NK-92 treated with Interleukin-12 subunit alpha and Interleukin-12 subunit beta, amount 100 ng/mL, for 24 hours (cell line): ENCODE measurements around the gene PSKH1.

Experiments used
- DNase-seq: peaks from one replicate; lab custom pipeline; 2025; lab: John Stamatoyannopoulos, UW

PSKH1 gene

DNA sequence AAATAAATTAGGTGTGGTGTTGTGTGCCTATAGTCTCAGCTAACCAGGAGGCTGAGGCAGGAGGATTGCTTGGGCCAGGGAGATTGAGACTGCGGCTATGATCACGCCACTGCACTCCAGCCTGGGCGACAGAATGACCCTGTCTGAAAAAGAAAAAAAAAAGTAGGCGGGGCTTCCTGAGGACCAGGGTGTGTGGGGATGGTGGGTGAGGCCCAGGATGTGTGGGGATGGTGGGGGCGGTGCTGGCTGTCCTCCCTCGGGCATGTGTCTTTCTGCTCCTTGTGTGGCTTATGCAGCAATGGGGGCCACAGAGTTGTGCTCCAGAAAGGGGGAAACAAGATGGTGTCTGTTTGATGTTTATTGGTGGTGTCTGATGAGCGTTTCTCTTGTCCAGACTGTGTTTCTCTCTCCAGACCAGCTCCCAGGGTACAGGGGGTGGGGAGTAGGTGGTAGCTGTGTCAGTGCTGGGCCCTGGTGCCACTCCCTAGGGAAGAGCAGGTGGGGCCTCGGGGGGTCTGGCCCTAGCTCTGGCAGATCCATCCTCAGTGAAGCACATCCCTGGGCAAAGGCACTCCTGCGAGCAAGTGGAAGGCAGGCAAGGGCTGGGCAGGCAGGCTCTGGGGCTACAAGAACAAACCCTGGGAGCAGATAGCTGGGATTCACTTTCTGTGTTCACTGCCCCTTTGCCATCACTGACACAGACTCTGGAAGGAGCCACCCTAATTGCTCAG, 48.6 kb downstream of the PSKH1 start:
- no peak for DNase-seq

DNA sequence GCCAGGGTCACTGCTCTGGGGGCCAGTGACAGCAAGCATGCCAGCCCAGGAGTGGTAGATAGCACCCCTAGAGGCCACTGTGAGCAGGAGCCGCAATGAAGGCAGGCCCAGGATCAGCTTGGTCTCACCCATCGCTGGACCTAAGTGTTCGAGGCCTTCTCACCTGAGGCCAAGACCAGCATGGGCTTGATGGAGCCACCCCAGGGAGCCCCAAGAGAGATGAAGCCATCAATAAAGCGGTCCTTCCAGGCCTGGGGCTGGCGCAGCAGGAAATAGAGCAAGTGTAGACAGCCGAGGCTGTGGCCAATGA, 49.1 kb downstream of the PSKH1 start:
- DNase-seq: no peak

DNA sequence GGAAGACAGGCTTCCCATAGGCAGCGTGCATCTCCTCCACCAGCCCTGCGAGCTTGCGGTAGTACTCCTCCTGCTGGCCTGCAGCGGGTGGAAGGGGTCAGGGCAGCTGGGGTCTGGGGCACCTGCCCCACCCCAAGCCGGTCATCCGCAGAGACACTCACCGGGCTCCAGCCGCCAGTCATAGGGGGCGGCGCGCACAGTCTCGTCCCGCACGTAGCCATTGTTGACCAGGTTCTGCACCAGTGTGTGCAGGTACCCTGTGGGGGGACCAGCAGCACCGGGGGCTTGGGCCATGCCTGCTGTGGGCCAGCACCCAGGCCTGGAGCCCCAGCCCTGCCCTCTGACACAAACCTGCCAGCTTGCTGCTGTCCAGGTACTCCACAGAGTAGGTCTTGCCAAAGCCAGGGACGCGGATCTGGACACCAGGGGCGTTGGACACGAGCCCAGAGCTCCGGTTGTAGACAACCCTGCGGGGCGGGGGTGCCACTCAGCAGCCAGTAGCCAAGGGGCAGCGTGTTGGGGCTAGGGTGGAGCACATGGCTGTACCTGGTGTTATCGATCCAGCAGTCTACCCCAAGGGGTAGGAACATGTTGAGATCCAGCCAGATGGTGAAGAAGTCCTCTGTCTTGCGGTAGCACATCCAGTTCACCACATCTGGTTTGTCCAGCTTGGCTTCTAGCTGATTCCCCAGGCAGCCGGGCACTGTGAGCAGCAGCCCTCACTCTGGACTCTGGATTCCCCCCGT, 49.6 kb downstream of the PSKH1 start:
- DNase-seq: no peak

DNA sequence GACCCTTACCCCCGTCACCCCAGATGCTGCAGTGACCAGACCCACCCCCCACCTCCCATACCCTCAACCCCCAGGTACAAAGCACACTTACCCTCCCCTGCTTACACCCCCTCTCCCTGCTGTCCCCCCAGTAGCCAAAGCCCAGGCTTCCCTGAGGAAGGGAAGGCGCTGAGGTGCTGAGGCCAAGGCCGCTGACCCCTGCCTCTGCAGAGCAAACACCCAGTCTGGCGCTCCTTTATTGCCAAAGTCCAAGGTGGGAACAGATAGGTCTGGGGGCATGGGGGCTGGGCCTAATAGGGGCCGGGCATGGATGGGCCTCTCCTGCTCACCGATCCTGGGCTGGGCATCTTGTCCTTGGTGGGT, 50.2 kb downstream of the PSKH1 start:
- no peak for DNase-seq

DNA sequence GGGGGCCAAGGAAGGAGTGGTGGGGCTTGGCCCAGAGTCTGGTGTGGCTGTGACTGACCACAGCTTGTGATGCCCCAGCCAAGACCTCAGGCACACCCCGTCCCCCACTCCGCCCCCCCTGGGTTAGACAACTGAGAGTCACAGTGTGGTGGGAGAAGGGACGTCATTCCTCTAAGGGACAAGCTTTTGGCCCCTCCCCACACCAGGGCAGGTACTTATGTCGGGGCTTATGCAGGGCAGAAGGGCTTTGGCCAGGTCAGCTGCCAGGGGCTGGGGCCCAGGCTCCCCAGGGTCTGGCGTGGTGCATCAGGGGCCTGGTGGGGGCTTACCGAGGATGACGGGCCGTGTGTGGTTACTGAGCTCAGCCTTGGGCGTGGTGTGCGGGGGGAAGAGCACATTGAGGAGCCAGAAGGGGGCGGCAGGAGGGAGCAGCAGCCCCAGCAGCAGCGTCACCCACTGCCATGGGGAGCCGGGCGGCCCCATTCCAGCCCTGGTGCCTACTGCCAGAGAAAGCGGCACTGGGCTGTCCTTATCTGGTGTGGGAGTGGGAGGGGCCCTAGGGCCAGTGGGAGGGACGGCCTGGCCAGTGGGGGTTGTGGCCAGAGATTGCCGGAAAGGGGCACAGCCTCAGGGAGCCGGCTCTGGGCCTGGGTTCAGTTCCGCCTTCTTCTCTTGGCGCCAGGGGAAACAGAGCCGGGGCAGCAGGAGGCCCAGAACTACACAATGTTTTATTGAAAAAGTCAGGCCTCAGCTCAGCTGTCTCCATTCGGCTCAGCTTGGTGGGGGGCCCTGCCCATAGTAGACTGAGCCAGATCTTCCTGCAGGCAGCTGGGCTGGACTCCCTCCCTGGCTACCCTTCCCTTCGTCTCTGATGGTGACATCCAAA, 50.8 kb downstream of the PSKH1 start, which contains the start of gene LCAT:
LCAT (minus strand) TSS at position 502 of the 886 bp plus-strand sequence; CDS start at position 483, 19 bp downstream.
- no peak for DNase-seq

DNA sequence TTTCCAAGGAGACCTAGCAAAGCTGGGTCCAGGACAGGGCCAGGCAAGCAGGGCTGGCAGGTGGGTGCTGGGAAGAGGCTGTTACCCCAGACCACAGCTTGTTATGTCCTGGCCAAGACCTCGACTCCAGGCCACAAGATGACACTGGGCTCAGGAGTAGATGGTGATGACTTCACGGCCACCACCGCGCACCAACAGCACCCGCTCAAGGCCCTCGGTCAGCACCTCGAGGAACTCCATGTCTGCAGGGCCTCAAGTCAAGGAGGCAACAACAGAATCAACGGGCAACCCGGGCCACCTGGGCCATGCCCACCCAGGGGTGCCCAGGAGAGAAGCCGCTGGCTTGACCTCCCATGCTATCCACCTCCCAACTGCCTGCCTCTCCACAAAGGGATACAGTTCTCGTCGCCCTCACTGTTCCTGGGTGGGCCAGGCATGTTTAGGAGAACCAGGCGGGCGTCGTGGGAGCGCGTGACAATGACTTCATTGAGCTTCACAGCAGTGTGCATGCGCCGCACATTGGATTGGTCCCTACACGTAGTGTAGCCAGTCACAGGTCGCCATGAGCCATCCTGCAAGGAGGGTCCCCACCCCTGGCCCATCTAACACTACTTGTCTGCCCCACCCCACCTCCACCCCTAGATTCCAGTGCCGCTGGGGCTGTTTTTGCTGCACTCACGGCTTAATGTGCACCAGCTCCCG, 51.8 kb downstream of the PSKH1 start:
- no peak for DNase-seq

DNA sequence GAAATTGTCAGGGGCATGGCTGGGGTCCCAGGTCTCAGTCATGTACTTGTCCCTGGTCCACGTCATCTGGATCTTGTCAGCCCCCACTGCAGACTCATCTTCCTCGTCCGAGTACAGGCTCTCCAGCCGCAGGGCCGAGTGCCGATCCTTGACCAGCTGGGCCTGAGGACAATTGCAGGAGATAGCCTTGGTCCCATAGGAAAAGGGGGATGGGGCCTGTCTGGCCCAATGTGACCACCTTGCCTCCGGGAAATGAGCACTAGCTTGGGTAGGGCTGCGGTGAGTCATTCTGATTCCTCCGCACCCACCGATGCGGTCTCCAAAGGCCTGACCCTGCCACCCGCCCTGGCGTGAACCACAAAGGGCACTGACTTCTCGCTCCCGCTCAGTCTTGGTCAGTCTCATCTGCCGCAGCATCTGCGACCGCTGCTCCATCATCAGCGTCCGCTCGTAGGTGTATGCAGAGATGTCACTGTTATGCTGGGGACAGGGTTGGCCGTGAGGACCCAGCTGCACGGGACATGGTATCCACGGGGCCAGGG, 52.4 kb downstream of the PSKH1 start:
- DNase-seq: no peak

DNA sequence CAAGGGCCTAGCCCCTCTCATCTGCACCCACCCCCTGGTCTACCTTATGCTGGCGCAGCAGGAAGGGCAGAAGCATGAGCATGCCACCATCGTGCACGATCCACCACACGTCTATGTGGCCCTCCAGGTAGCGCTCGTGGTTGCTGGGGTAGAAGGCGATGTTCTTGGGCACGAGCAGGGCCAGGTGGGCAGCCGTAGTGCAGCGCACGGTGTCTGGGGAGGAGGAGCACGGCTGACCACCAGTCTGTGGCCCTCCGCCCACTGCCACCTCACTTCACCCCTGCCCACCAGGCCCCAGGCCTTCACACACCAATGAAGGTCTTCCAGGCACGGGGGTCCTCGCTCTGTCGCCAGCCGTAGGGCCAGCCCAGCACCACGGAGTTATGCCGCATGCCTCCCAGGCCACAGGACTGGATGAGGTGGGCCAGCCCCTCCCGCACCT, 53.1 kb downstream of the PSKH1 start:
- no peak for DNase-seq

DNA sequence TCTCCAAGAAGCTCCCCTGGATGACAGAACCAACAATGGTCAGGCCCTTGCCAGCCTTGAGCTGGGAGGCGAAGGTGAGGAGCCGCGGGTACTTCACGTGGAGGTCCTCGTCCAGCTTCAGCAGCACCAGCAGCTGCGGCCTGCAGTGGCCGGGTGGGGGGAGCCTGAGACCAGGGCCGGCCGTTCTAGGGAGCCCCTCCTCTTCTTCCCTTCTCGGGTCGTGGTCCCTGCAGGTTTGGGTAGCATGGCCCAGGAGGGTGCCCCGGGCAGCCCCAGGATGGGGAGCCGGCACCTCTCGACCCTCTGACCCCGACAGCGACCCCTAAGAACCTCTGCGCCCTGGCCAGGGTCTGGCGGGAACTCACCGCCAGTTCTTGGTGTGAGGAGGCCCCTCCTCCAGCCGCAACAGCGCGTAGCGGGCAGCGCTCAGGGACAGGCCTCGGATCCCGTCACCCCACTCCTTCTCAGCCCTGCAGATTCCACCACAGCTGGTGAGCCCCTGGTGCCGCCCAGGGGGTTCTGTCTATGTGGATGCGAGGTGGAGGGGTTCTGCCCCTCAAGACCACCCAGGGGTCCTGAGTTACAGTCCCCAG, 54.0 kb downstream of the PSKH1 start:
- no peak for DNase-seq

DNA sequence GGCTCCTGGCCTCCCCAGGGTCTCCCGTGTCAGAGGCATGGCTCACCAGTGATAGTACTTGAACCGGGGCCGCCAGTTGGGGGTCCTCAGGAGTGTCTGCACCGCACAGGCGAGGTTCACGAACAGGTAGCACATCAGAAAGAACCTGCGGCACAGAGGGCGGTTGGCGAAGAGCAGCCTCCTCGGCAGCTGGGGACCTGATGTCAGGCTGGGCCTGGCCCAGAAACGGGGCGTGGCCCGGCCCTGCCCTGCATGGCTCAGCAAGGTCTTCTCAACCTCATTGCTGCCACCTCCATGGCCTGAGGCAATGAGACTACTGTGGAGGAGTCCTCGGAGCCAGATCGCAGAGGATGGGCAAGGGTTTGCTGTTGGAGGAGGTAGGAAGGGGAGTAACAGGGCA, 55.0 kb downstream of the PSKH1 start:
- no peak for DNase-seq

DNA sequence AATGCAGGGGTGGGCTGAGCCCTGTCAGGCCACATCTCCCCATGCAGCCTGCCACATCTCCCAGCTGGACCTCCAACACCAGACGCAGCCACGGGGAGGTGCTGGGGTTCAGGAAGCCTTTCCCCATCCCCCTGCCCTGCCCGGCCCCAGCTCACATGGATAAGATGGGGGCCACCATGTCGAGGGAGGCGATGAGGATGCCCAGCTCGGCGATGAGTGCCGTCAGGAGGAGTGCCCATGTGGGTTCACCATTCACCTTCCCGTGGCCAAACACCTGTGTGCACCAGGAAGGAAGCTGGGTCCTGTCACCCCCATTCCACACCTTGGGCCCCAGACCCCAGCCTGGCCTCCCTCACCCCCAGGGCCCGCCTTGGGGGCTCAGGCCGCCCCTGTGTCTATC, 56.6 kb downstream of the PSKH1 start:
- no peak for DNase-seq

DNA sequence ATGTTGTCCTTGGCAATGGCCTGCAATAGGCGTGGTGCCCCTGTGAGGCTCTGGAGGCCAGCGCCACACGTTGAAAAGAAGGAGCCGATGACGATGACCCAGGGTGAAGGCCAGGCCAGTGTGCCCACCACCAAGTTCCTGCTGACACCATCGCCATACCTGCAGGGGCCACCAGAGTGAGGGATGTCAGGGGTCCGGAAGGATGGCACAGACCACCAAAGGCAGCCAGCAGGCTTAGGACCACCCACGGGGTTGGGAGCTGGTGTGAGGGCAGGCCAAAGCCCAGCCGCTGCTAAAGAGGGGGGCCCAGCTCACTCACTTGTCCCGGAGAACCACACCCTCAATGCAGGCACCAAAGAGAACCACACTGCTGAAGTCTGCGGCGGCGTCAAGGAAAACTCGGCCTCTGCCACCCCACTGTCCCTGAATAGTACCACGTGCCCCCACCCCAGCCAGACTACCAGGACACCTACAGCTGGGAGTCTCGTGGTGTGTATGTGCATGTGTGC, 57.3 kb downstream of the PSKH1 start:
- no peak for DNase-seq

DNA sequence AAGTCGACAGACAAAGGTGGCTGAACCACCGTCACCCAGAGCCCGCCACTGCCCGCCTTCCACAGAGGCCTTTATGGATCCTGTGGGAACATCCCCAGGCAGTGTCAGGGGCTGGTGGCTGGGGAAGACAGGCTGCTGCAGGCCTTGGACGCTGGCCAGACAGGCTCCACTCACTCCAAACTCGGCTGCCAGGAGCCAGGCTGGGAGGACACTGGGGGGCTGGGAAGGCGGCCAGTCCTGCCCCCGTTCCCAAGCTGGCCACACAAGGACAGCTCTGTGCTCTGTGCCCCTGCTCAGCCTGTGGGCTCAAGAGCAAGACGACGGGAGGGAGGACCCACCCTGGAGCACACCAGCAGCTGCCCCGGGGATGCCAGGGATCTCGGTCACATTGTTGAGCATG, 58.4 kb downstream of the PSKH1 start:
- DNase-seq: no peak

DNA sequence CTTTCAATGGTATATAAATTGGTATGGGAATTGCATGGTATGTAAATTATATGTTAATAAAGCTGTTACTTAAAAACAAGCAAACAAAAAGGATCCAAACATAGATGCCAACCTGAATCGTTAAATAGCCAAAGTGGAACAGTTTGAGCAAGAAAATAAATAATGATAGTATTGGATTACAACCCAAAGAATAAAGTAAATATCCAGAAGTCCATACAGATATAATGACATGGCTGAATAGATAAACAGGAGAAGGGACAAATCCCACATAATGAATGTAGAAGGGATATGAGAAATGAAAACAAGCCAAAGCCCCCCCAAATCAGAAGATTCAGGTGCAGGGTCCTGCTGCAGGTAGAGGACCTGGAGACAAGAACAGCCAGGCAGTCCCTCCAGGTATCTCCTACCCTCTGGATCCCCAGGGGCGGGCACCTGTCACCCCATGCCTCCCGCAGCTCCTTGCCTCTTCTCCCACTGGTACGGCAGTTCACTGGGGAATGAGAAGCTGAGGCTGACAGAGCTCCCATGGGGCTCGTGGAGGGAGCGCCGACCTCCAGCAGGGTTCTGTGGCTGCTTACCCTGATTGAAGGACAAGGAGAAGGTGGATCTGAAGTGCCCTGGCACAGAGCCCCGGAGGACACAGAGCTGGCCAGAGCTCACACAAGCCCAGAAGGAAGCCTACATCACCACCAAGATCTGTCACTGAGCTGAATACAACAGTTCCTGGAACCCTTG, 60.8 kb downstream of the PSKH1 start:
- DNase-seq: no peak

DNA sequence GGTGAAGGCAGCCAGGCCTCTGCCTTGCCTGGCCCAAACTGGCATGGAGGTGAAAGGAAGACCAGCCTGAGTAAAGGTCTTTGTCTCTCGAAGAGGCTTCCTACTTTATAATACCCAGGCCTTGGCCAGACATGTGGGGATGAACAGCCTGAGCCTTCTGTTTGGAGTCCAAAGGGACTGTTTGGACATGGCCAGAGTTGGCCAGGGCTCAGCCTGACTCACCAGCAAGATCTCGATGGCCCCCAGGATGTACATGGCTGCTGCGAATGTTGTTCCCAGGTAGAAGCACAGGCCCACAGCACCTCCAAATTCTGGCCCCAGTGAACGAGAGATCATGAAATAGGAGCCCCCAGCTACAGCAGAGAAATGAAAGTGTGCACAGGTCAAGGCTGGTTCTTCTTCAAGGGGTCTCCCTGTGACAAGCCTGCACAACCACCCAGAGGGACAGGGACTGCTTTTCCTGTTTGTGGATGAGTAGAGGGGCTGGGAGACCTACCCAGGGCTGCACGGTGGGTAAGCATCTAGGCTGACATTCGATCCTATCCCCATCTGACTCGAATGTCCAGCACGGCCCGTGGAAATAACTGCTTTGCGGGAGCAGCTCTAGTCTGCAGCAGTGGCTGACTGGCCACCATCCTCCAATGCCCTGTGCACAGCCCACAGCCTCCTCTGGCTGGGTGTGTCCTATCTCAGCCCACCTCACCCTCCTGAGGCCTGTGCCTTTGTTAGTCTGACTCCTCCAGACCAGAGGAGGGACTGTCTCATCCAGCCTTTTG, 61.6 kb downstream of the PSKH1 start:
- no peak for DNase-seq

DNA sequence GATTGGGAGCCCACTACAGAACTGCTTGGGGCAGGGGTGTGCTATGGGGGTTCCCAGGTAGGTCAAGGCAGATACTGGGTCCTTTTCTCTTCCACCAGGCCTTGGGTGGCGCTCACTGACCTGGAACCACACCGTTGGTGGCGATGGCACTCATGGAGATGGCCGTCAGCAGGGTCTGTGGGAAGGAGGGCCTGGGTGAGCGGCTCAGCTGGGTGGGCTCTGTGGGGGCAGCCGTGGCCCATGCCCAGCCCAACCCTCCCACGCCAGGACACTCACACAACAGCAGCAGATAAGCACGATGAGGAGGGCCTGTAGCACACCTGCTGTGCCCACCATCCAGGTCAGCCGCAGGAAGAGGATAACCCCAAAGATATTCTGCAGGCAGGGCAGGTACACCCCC, 64.6 kb downstream of the PSKH1 start:
- no peak for DNase-seq

DNA sequence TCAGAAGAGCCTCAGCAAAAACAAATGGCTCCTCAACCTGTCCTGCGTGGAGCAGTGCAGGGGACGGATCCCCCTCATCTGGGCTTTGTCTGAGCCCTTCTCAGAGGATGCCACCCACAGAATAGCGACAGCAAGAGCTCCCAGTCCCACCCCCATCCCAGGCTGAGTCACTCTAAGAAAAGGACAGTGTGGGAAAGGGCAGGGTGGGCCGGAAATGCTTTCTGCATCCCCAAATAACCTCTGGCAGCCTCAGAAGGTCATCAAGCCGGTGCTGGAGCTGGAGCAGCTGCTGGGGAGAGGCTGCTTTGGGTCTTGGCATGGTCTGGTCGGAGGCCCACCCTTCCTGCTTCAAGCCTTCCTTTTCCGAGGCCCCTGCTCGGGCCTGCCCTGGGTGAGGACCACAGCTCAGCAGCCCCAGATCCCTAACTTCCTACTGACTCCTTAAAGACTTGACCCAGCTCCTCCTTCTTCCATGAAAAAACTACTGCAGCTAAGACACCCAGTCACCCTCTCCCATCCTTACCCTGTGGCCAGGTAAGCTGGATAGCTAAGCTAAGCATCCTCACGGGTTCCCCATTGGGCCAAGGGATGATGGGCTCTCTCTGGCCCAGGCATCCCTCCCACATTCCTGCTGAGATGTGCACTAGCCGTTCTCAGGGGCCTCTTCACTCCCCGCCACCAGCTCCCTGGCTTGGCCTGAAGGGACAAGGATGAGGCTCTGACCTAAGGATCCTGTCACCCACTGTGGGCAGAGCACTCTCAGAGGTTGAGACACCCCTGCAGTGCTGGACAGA, 66.7 kb downstream of the PSKH1 start:
- DNase-seq: no peak

DNA sequence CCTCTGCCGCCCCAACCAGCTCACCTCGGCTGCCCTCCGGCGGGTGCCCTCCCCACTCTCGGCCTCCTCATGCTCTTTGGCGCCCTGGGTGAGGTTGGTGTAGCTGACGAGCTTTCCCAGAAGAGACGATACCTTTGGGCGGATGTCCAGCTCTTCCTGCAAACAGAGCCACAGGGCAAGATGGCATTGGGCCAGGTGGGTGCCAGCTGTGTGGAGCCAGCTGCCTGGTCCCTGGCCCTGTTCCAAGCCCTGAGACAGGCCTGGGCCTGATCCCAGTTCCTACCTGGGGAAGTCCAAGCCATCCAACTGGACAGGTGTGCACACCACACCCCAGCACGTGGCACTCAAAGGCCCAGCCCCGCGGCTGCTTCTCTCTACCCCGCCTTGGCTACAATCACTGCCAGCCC, 68.5 kb downstream of the PSKH1 start:
- DNase-seq: no peak

DNA sequence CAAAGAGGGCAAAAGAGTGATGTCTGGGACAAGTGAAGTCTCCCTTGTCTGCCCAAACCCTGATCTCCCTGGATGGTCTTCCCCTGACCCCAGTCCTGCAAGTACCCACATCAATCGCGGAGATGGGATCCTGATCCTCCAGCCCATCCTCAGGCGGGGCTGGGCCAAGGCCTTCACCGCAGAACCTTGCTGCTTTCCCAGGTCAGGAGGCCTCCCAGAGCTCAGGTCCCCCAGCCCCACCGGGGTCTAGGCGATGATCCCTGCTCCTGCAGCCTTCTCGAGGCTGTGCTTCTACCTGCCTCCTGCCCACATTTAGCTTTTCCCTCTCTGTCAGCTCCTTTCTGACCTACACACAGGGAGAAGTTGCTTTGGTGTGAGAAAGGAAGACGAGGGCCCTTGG, 69.1 kb downstream of the PSKH1 start:
- no peak for DNase-seq
